Fibroblast of lung (primary cell): ENCODE data around the gene PPP1R12A. TPM values are rescaled to one million over a fixed set of nuclear protein-coding genes. Genes with fewer than 3 reads are reported as not detected.

Experiments
- DNase-seq, 2 donors: peaks; one replicate each; pipeline versions ENCODE4 v3.0.0 to v3.0.0-alpha.2; 2010; ENCODE audit warnings: low read depth in 2 of 2
- H2AFZ ChIP-seq: 2 replicates; pipeline ENCODE4 v1.5.1; 2012; ENCODE audit warnings: low read length, control low read depth, inconsistent platforms
- H3K27ac ChIP-seq: 2 replicates; pipeline ENCODE4 v1.5.1; 2011; ENCODE audit warnings: low read length, control low read depth; ENCODE audit not compliant: insufficient read depth
- H3K27me3 ChIP-seq: 2 replicates; pipeline ENCODE4 v1.5.1; 2011; ENCODE audit warnings: mild to moderate bottlenecking, low read length; ENCODE audit not compliant: control insufficient read depth, insufficient read depth
- H3K36me3 ChIP-seq: 2 replicates; pipeline ENCODE4 v1.5.1; 2011; ENCODE audit warnings: low read length; ENCODE audit not compliant: control insufficient read depth, insufficient read depth
- H3K4me1 ChIP-seq: 2 replicates; pipeline ENCODE4 v1.5.1; 2011; ENCODE audit warnings: low read length; ENCODE audit not compliant: control insufficient read depth, insufficient read depth; ENCODE audit errors: extremely low read depth
- H3K4me2 ChIP-seq: 2 replicates; pipeline ENCODE4 v1.5.1; 2011; ENCODE audit warnings: low read length, control low read depth; ENCODE audit not compliant: insufficient read depth; ENCODE audit errors: extremely low read depth
- H3K4me3 ChIP-seq, 4 experiments: fragments of 200-600 bp in 1 of 4; sonication (generic) in 1 of 4; replicated peaks in 1 of 4; 2 replicates each; pipeline ENCODE4 v1.5.1; 2011 to 2016; ENCODE audit warnings: low read length in 4 of 4, low read depth in 3 of 4, mild to moderate bottlenecking in 3 of 4, control low read depth in 2 of 4, inconsistent platforms in 1 of 4, mixed read lengths in 1 of 4; ENCODE audit not compliant: insufficient read depth in 1 of 4; ENCODE audit errors: control extremely low read depth in 1 of 4
- H3K79me2 ChIP-seq: 2 replicates; pipeline ENCODE4 v1.5.1; 2012; ENCODE audit warnings: mild to moderate bottlenecking, low read length, inconsistent platforms; ENCODE audit not compliant: control insufficient read depth, insufficient read depth
- H3K9ac ChIP-seq: 2 replicates; pipeline ENCODE4 v1.5.1; 2011; ENCODE audit warnings: mild to moderate bottlenecking, low read length, control low read depth; ENCODE audit not compliant: insufficient read depth
- H3K9me3 ChIP-seq: 2 replicates; pipeline ENCODE4 v1.5.1; 2012; ENCODE audit warnings: low read depth, low read length; ENCODE audit not compliant: control insufficient read depth, insufficient read depth
- H4K20me1 ChIP-seq: 2 replicates; pipeline ENCODE4 v1.5.1; 2011; ENCODE audit warnings: low read length; ENCODE audit not compliant: control insufficient read depth, insufficient read depth; ENCODE audit errors: extremely low read depth
- CTCF ChIP-seq, 2 donors: IDR thresholded peaks in 1 of 2; conservative IDR thresholded peaks in 1 of 2; 1 replicate in 1 of 2; 2 replicates in 1 of 2; pipeline ENCODE4 v1.5.1; 2011 to 2012; ENCODE audit warnings: low read length in 2 of 2, control low read depth in 1 of 2, inconsistent platforms in 1 of 2, low read depth in 1 of 2, mild to moderate bottlenecking in 1 of 2
- EZH2 ChIP-seq: IDR thresholded peaks from 2 replicates; pipeline ENCODE4 v1.5.1; 2012; ENCODE audit warnings: low read length, control low read depth, mild to moderate bottlenecking; ENCODE audit errors: missing control alignments
- polyA plus RNA-seq, 2 donors: library from polyadenylated mRNA; depleted of rRNA in 1 of 2; stranded (reverse) in 1 of 2; unstranded in 1 of 2; fragments of >200 nt; gene quantifications; 2 replicates each; pipeline ENCODE4 v1.2.1, GENCODE V29; 2011 to 2012; ENCODE audit warnings: missing spikeins in 1 of 2
- total RNA-seq: library from RNA; depleted of rRNA; stranded (reverse); fragments of >200 nt; gene quantifications from 2 replicates; pipeline ENCODE4 v1.2.1, GENCODE V29; 2014

Gene PPP1R12A
- total and polyA plus RNA-seq, 2 donors (not counting 1 experiment from before 2014, with no cell fraction given): 94.9 to 139 TPM

- no peak overlapping the region for H3K4me2 ChIP-seq
- H3K9ac ChIP-seq: no peak overlapping the region
- TF ChIP-seq CTCF (conservative IDR thresholded peaks at IDR 0.05 in 1 of 2, IDR thresholded peaks at IDR 0.05 in 1 of 2; ENCODE audit: low read depth in 1 of 2, low read length in 2 of 2) (no peak), EZH2 (no peak)
- no peaks in the 10 kb centered on the region for H4K20me1 ChIP-seq
- H2AFZ ChIP-seq: no peak overlapping the region
- no peaks in the 10 kb centered on the region for H3K27me3 ChIP-seq
- no peaks in the 10 kb centered on the region for H3K4me1 ChIP-seq
- DNase-seq: no peak
- no peak overlapping the region for H3K4me3 ChIP-seq
- H3K9me3 ChIP-seq: no peaks in the 10 kb centered on the region
- H3K27ac ChIP-seq: no peak overlapping the region
- peaks cover 55% of the 10 kb centered on the region for H3K79me2 ChIP-seq
- H3K36me3 ChIP-seq: peaks cover 2% of the 10 kb centered on the region
These were observed 60.2 kb downstream of the PPP1R12A start for GRCh38 chr12:79874665-79875064.

GRCh38 chr12:79873201-79873600 lies 61.7 kb downstream of the PPP1R12A start:
- no peaks in the 10 kb centered on the region for H3K9me3 ChIP-seq
- no peak overlapping the region for H3K4me3 ChIP-seq
- no peaks in the 10 kb centered on the region for H4K20me1 ChIP-seq
- no peak overlapping the region for H3K4me2 ChIP-seq
- H3K79me2 ChIP-seq: peaks cover 54% of the 10 kb centered on the region
- H3K9ac ChIP-seq: no peak overlapping the region
- no peaks in the 10 kb centered on the region for H3K27me3 ChIP-seq
- peak in 1 of 2 donors; percentile 34 for DNase-seq
- H3K36me3 ChIP-seq: peaks cover 2% of the 10 kb centered on the region
- TF ChIP-seq EZH2: no peak
- no peak for TF ChIP-seq CTCF (conservative IDR thresholded peaks at IDR 0.05 in 1 of 2, IDR thresholded peaks at IDR 0.05 in 1 of 2; ENCODE audit: low read depth in 1 of 2, low read length in 2 of 2)
- no peak overlapping the region for H3K27ac ChIP-seq
- H2AFZ ChIP-seq: no peak overlapping the region
- H3K4me1 ChIP-seq: no peaks in the 10 kb centered on the region

- H3K4me1 ChIP-seq: no peaks in the 10 kb centered on the region
- no peak overlapping the region for H3K27ac ChIP-seq
- no peak overlapping the region for H3K9ac ChIP-seq
- no peaks in the 10 kb centered on the region for H3K27me3 ChIP-seq
- peaks cover 55% of the 10 kb centered on the region for H3K79me2 ChIP-seq
- peaks cover 2% of the 10 kb centered on the region for H3K36me3 ChIP-seq
- H3K4me3 ChIP-seq: no peak overlapping the region
- H3K4me2 ChIP-seq: no peak overlapping the region
- no peaks in the 10 kb centered on the region for H4K20me1 ChIP-seq
- DNase-seq: no peak
- TF ChIP-seq CTCF (conservative IDR thresholded peaks at IDR 0.05 in 1 of 2, IDR thresholded peaks at IDR 0.05 in 1 of 2; ENCODE audit: low read depth in 1 of 2, low read length in 2 of 2): no peak
- no peak for TF ChIP-seq EZH2
- H3K9me3 ChIP-seq: no peaks in the 10 kb centered on the region
- no peak overlapping the region for H2AFZ ChIP-seq
These were observed 63.3 kb downstream of the PPP1R12A start for GRCh38 chr12:79871621-79872020.
